Pulmonary artery endothelial cell (primary cell): Measurements from ENCODE around the gene G6PD. TPM values are rescaled to one million over a fixed set of nuclear protein-coding genes. Genes with fewer than 3 reads are reported as not detected.
A peak's percentile ranks its signal among the peaks of the same experiment; 100 is the strongest.
"Not testable (repeated sequence)": the region's sequence is repeated elsewhere in the genome, so short reads cannot be mapped to it uniquely, and the experiment has no call there.

Experiments
- DNase-seq: peaks from one replicate; pipeline ENCODE4 v3.0.0-alpha.2; 2011; ENCODE audit warnings: low read depth, low spot score
- total RNA-seq: library from RNA; depleted of rRNA; stranded (reverse); fragments of >200 nt; gene quantifications from 2 replicates; pipeline ENCODE4 v1.2.3, GENCODE V29; 2014

Gene G6PD
- total RNA-seq = 67.9 and 73.6 TPM in 2 replicates

- DNase-seq = no peak
Measured at GRCh38 chrX:154546354-154547244, at the start of gene G6PD. Gene G6PD (minus strand): TSS chrX:154546846. CDS start chrX:154546155, 691 bp downstream.

DNA sequence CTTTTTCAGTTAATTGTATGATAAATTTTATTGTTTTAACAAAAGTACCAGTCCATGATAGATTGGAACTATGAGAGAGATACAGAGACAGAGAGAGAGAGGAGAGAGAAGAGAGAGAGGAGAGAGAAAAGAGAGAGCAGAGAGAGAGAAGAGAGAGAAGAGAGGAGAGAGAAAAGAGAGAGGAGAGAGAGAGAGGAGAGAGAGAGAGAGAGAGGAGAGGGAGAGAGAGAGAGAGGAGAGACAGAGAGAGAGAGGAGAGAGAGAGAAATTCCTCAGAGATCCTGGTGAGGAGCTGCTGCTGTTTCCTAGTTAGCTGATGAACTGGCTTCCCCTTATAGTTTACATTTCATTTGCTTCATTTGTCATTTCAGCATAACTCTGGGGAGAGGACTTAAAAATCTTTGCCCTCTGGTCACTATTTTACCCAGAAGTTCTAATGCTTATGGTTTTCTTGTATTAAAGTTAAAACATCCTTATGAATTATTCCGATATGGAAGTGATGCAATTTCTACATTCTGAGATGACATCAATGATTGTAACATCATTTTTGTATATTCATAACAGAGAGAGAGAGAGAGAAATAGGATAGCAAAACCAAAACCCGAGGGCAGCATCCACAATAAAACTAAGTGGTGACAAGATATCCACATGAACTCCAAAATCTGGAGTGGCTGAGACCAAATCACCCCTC lies 49.1 kb upstream of the G6PD start:
- no peak for DNase-seq

DNA sequence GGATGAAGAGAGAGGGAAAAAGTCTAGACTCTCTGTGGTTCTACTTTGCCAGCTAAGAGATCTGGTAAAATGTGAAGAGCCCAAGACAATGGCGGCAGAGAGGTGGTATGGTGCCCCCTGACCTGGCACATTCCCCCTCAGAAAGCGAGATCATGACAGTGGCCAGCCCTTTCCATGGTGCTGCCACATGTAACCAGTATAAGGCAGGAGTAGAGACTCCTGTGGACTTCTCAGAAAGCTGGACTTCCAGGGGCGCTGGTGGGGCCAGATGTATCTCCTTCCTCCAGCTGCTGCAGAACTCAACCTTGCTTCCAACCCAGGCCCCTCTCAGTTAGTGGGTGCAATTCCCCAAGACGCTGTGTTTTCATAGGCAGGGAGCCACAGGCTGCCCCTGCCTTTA lies 47.8 kb upstream of the G6PD start:
- no peak for DNase-seq

- DNase-seq = no peak
Measured at GRCh38 chrX:154593201-154593600, 46.6 kb upstream of the G6PD start.

DNA sequence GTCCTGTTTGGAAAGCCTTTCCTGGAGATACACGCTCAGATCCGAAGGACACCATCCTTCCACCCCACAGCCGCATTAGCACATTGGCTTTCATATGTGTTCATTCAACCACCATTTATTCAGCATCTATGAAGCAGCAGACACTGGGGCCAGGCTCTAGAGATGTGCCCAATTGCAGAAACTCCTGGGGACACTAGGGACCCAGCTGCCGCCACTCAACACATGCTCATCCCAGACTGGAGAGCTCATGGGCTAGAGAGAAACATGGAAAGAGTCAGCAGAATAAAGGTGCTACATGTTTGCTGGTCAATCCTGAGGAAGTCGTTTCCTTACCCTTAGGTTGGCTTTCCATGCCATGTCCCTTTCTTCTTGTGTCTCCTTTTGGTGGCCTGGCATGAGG lies 45.9 kb upstream of the G6PD start:
- no peak for DNase-seq

GRCh38 chrX:154590415-154590814 lies 43.8 kb upstream of the G6PD start:
- not testable (repeated sequence) for DNase-seq

DNA sequence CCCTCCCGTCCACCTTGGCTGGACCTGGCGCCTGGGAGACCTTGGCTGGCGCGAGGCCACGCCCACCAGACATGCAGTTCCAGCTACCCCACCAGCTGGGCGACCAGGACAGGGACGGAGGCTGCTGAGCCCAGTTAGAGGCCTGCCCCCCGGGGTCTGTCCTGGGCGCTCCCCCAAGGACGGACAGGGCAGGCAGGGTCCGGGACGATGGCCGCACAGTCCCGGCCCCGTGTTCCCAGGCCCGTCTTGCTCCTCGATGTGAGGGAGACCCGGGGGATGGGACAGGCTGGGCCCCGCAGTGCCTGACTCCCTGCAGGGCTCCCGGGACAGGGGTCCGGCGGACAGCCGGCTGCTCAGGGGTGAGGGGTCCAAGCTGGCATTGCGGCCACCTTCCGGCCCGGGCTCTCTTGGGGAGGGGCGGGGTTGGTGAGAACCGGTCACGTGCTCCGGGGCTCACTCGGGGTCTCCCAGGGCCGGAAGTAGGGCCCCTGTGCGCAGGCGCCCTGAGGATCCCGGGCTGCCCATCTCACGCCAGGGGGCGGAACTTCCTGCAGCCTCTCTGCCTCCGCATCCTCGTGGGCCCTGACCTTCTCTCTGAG lies 38.0 kb upstream of the G6PD start, which contains the start of gene CTAG1A:
CTAG1A (plus strand) TSS at position 549 of the 599 bp plus-strand sequence. CDS start 74 bp downstream, outside the sequence.
- DNase-seq = not testable (repeated sequence)

DNA sequence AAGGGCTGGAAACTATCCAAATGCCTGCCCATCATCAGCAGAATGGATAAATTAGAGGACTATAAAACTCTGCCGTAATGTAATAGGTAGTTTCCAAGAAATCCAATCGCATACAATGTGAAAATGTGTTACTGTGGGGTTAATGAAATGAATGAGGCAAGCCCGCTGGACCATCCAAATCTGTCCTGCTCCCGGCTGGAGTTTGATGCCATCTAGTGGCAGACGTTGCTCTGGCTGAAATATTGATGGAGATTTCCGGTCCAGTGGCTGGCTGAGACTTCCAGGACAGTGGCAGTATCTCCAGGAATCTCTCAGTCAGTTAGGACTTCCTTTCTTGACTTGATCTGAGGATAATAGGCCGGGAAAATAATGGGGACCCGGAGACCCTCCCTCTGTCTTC lies 36.3 kb upstream of the G6PD start:
- DNase-seq = not testable (repeated sequence)

DNA sequence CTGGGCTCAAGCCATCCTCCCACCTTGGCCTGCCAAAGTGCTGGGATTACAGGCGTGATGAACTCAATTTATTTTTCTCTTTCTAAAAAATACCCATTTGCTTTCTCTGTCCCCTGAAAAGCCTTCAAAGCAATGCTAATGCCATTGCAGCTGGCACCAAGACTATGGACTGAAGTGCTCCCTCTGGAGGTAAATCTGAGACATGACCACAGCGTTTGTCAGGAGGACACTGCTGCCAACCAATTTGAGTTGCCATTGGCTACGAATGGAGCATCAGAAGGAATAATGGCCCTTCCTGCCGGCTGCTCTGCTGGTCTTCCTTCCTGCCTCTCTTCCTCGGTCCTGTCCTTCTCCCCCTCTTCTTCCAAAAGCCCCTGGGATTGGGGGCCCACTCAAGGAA lies 28.4 kb upstream of the G6PD start:
- DNase-seq = not testable (repeated sequence)

DNA sequence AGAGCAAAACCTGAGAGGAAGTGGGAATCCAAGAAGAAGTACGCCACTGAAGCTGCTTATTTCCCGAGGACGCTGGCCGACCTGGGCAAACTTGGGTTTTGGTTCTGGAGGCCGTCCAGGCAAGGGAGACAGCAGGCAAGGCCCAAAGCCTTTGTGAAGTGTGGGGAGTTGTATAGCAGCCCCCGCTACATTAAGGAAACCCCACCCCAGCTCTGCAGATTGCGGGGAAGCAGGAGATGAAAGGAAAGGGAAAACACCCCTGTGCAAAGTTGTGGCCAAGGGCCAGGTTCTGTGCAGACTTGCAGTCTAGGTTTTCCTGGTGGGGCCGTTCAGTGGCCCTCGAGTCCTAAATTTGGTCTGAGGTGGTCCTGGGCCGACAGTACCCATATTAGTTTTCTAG lies 26.4 kb upstream of the G6PD start:
- DNase-seq = not testable (repeated sequence)

- DNase-seq = not testable (repeated sequence)
Measured at GRCh38 chrX:154570361-154570760, 23.7 kb upstream of the G6PD start.

- DNase-seq = not testable (repeated sequence)
Measured at GRCh38 chrX:154562295-154562694, 15.6 kb upstream of the G6PD start.

- not testable (repeated sequence) for DNase-seq
Measured at GRCh38 chrX:154560326-154560725, 13.7 kb upstream of the G6PD start.

DNA sequence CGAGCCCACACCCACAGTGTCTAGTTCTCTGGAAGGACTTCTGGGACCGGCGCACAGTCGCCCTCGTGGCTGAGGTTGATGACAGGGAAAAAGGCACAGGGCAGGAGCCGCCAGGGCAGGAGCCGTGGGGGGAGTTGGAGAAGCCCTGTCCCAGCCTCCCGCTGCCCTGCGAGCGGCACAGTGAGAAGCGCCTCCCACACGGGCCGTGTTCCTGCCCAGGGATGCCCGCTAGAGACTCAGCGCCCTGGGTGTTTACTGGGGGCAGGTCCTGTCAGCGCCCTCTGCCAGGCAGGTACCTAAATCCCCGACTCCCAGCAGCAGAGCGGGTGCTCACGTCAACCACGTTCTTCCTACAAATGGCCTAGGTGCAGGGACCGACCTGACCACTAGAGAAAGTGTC lies 12.2 kb upstream of the G6PD start:
- DNase-seq = not testable (repeated sequence)

GRCh38 chrX:154558060-154558690 lies 11.5 kb upstream of the G6PD start:
- not testable (repeated sequence) for DNase-seq

- not testable (repeated sequence) for DNase-seq
Measured at GRCh38 chrX:154552112-154552806, 5.6 kb upstream of the G6PD start.

DNA sequence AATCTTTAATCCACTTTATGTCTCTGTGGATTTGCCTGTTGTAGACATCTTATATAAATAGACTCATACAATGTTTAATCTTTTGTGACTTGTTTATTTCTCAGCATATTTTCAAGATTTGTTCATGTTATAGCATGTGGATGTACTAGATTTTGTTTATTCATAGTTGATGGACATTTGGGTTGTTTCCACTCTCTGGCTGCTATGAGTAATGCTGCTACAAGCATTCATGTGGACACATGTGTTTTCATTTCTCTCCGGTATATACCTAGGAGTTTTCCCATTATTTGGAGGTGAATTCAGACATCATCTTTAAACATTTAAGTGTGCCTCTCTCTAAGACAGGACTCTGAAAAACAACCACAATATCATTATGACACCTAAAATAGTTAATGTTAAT lies 3.1 kb upstream of the G6PD start:
- no peak for DNase-seq

DNA sequence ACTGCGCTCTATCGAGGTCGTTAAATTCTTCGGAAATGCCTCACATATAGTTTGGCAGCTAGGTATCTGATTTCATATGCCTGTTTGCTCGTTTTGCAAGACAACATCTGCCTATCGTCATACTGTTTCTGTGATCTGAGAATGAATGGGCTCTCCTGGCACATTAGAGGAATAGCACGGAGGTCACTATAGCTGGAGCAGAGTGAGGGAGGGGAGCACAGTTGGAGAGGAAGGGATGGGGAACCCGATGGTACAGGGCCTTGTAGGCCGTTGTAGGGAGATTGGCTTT lies 1.3 kb upstream of the G6PD start:
- no peak for DNase-seq

DNA sequence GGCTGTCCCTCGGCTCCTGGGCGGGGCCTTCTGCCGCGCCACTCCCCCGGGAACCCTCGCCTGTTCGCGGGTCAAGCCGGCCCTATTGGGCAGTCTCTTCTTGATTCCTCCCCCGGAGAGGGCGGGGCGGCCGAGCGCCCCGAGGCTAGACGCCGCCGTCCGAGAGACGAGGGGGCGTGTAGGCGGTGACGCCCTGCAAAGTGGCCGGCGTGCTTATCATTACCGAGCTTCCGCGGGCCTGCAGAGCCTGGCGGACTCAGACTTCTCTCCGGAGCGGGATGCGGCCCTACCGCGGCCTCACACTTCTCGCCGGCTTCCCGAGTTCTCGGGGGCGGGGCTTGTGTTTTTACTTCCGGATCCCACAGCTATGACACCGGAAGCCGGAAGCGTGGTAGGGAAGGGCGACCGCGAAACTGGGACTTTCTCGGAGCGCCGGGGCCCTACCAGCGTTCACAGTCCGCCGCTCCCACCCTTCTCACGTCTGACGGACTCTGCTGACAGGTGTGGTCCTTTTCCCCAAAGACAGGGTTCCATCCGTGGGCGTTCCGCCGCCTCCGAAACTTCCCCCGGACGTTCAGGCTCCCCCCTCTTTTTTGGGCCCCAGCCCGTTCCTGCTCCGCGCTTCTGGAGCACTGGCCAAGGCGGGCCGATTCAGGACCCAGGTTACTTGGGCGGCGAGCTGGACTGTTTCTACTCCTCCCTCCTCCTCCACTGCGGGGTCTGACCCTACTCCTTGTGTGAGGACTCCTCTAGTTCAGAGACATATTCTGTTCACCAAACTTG lies 790 bp upstream of the G6PD start, which contains the start of gene IKBKG:
IKBKG (plus strand) TSS at position 376 of the 783 bp plus-strand sequence. CDS start 4,383 bp downstream, outside the sequence.
- peak; percentile 60 for DNase-seq

DNA sequence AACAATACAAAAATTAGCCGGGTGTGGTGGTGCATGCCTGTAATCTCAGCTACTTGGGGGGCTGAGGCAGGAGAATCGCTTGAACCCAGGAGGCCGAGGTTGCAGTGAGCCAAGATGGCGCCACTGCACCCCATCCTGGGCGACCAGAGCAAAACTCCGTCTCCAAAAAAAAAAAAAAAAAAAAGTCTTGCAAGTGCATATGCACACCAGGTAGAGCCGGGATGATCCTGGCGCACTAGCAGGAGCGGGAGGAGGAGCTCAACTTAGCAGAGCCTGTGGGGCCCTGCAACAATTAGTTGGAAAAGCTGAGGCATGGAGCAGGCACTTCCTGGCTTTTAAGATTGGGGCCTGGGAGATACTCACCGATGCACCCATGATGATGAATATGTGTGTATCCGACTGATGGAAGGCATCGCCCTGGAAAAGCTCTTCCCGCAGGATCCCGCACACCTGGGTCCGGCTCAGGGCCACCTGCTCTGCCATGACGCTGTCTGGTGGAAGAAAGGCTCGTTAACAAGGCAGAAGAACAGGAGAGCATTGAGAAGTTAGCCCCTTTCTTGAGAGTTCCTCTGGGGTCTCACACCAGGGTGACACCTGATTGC lies 872 bp downstream of the G6PD start:
- no peak for DNase-seq
